CD14-positive monocyte (primary cell): ENCODE data around the gene MAGEF1. TPM values are rescaled to one million over a fixed set of nuclear protein-coding genes. Genes with fewer than 3 reads are reported as not detected.
A peak's percentile ranks its signal among the peaks of the same experiment; 100 is the strongest.

ENCODE experiments used
- DNase-seq, 3 donors: peaks; one replicate each; pipeline ENCODE4 v3.0.0-alpha.2; 2011 to 2022
- H2AFZ ChIP-seq: 2 replicates; pipeline ENCODE4 v1.6.0; 2012; ENCODE audit warnings: mild to moderate bottlenecking, low read depth, low read length, inconsistent platforms; ENCODE audit not compliant: insufficient read depth, poor library complexity, severe bottlenecking
- H3K27ac ChIP-seq, 2 donors: 1 replicate in 1 of 2; 2 replicates in 1 of 2; pipeline ENCODE4 v1.5.1; 2012 to 2013; ENCODE audit warnings: low read length in 2 of 2, control low read depth in 1 of 2, inconsistent platforms in 1 of 2, low read depth in 1 of 2, mild to moderate bottlenecking in 1 of 2
- H3K27me3 ChIP-seq, 2 donors: one replicate each; pipeline versions ENCODE4 v1.6.0 to v1.6.1; 2011 to 2013; ENCODE audit warnings: low read length in 2 of 2; ENCODE audit not compliant: control insufficient read depth in 2 of 2, insufficient read depth in 2 of 2
- H3K36me3 ChIP-seq, 2 donors: replicated peaks in 1 of 2; 1 replicate in 1 of 2; 2 replicates in 1 of 2; pipeline versions ENCODE4 v1.5.1 to v1.6.1; 2012 to 2013; ENCODE audit warnings: low read length in 2 of 2, control low read depth in 1 of 2, inconsistent platforms in 1 of 2, mild to moderate bottlenecking in 1 of 2; ENCODE audit not compliant: insufficient read depth in 2 of 2, control insufficient read depth in 1 of 2
- H3K4me1 ChIP-seq, 2 donors: 1 replicate in 1 of 2; 2 replicates in 1 of 2; pipeline versions ENCODE4 v1.5.1 to v1.6.1; 2012 to 2013; ENCODE audit warnings: low read length in 2 of 2, control low read depth in 1 of 2, inconsistent platforms in 1 of 2, mild to moderate bottlenecking in 1 of 2, moderate library complexity in 1 of 2; ENCODE audit not compliant: insufficient read depth in 2 of 2, control insufficient read depth in 1 of 2
- H3K4me2 ChIP-seq: replicated peaks from 2 replicates; pipeline ENCODE3; 2012; ENCODE audit warnings: low read length, moderate library complexity, mild to moderate bottlenecking; ENCODE audit not compliant: poor library complexity, severe bottlenecking; ENCODE audit errors: extremely low read depth
- H3K4me3 ChIP-seq, 3 experiments: fragments of 200-600 bp in 1 of 3; sonication (generic) in 1 of 3; replicated peaks in 1 of 3; 1 replicate in 2 of 3; 2 replicates in 1 of 3; pipeline ENCODE4 v1.5.1; 2011 to 2013; ENCODE audit warnings: low read length in 3 of 3, mild to moderate bottlenecking in 3 of 3, control low read depth in 2 of 3, low read depth in 2 of 3, inconsistent platforms in 1 of 3, moderate library complexity in 1 of 3
- H3K79me2 ChIP-seq: 2 replicates; pipeline ENCODE4 v1.6.0; 2012; ENCODE audit warnings: mild to moderate bottlenecking, control low read depth, inconsistent platforms, low read length, moderate library complexity; ENCODE audit not compliant: insufficient read depth
- H3K9ac ChIP-seq: 2 replicates; pipeline ENCODE4 v1.6.0; 2017; ENCODE audit warnings: low read length, mild to moderate bottlenecking; ENCODE audit not compliant: insufficient read depth, poor library complexity, severe bottlenecking
- H3K9me3 ChIP-seq, 2 donors: replicated peaks in 1 of 2; 1 replicate in 1 of 2; 2 replicates in 1 of 2; pipeline versions ENCODE4 v1.5.1 to v1.6.1; 2012 to 2013; ENCODE audit warnings: low read length in 2 of 2, control low read depth in 1 of 2; ENCODE audit not compliant: control insufficient read depth in 1 of 2, insufficient read depth in 1 of 2
- H4K20me1 ChIP-seq: 2 replicates; pipeline ENCODE4 v1.6.0; 2012; ENCODE audit warnings: mild to moderate bottlenecking, low read length, control low read depth, moderate library complexity; ENCODE audit not compliant: insufficient read depth
- H3K27ac Mint-ChIP-seq, 7 donors: one replicate each; pipeline ENCODE4 v1.8.0; 2020; ENCODE audit warnings: mild to moderate bottlenecking in 7 of 7, mixed read lengths in 7 of 7, moderate library complexity in 6 of 7, inconsistent platforms in 2 of 7
- H3K27me3 Mint-ChIP-seq, 3 donors: one replicate each; pipeline ENCODE4 v1.8.0; 2021 to 2022; ENCODE audit warnings: low read depth in 3 of 3, mild to moderate bottlenecking in 3 of 3, mixed read lengths in 3 of 3, moderate library complexity in 3 of 3, inconsistent platforms in 1 of 3
- H3K36me3 Mint-ChIP-seq, 2 donors: one replicate each; pipeline ENCODE4 v1.8.0; 2020; ENCODE audit warnings: mixed read lengths in 2 of 2, inconsistent platforms in 1 of 2, mild to moderate bottlenecking in 1 of 2
- H3K4me1 Mint-ChIP-seq: one replicate; pipeline ENCODE4 v1.8.0; 2020; ENCODE audit warnings: mild to moderate bottlenecking, mixed read lengths
- H3K4me3 Mint-ChIP-seq, 2 donors: one replicate each; pipeline ENCODE4 v1.8.0; 2020; ENCODE audit warnings: mild to moderate bottlenecking in 2 of 2, mixed read lengths in 2 of 2, moderate library complexity in 1 of 2
- H3K9me3 Mint-ChIP-seq, 7 donors: one replicate each; pipeline ENCODE4 v1.8.0; 2020 to 2022; ENCODE audit warnings: mixed read lengths in 7 of 7, mild to moderate bottlenecking in 6 of 7, moderate library complexity in 6 of 7, inconsistent platforms in 2 of 7
- CTCF ChIP-seq: fragments of 200-600 bp; IDR thresholded peaks from one replicate; pipeline ENCODE4 v1.8.0; 2022; ENCODE audit warnings: antibody characterized with exemption, mild to moderate bottlenecking
- WGBS: methylation state at CpG from one replicate; pipeline ENCODE4 v1.1.5; 2013; ENCODE audit warnings: missing lambda C conversion rate; ENCODE audit not compliant: insufficient coverage; 5-methylcytosine and 5-hydroxymethylcytosine counted together
- intact Hi-C, 2 donors: fragments of 100-400 bp; cut with micrococcal nuclease; formaldehyde crosslinking; loops; one replicate each; pipeline versions ENCODE4 v1.15.0 to v1.15.1; 2023
- polyA plus RNA-seq, 3 donors: library from polyadenylated mRNA; depleted of rRNA in 1 of 3; unstranded in 2 of 3; stranded (reverse) in 1 of 3; fragments of 300-500 nt in 2 of 3; fragments of >200 nt in 1 of 3; fragmentation: Illumina TruSeq in 2 of 3; gene quantifications; 1 replicate in 2 of 3; 2 replicates in 1 of 3; pipeline ENCODE4 v1.2.3, GENCODE V29; 2012 to 2021

MAGEF1 gene
- polyA plus RNA-seq, 3 donors = 1.7 to 14.8 (median 12.2) TPM

- no peak for DNase-seq
- no peak overlapping the region for H3K9ac ChIP-seq
- no peaks in the 10 kb centered on the region for H3K36me3 ChIP-seq
- no peaks in the 10 kb centered on the region for H3K9me3 ChIP-seq
- H3K27ac Mint-ChIP-seq = peak overlapping the region in 1 of 7 donors; percentile 82
- H2AFZ ChIP-seq = peak overlapping the region; percentile 31
- TF ChIP-seq CTCF = no peak
- no peak overlapping the region for H3K4me3 Mint-ChIP-seq
- H3K4me3 ChIP-seq = no peak overlapping the region
- peaks cover 0 to 1% of the 10 kb centered on the region in 2 donors for H3K36me3 Mint-ChIP-seq
- no peaks in the 10 kb centered on the region for H3K27me3 ChIP-seq
- WGBS = 19% methylated on average over 5 of the region's 6 CpGs
- peaks cover 33% of the 10 kb centered on the region for H3K4me1 Mint-ChIP-seq
- intact Hi-C loops = no loop called here
- H3K27ac ChIP-seq = no peak overlapping the region
- H3K27me3 Mint-ChIP-seq = peaks cover 4 to 10% (median 4%) of the 10 kb centered on the region in 3 donors
- no peaks in the 10 kb centered on the region for H4K20me1 ChIP-seq
- H3K9me3 Mint-ChIP-seq = no peaks in the 10 kb centered on the region
- H3K4me2 ChIP-seq = no peak overlapping the region
- H3K4me1 ChIP-seq = peaks cover 18% of the 10 kb centered on the region in 2 donors
- H3K79me2 ChIP-seq = no peaks in the 10 kb centered on the region
Observed at GRCh38 chr3:184660931-184661330, 50.9 kb downstream of the MAGEF1 start.

Other genes with a start within 250 kb of the MAGEF1 start
- 1 to 10 TPM in 1 of 3 donors, under 1 TPM in 2; 0.71 to 1.2 (median 0.80) TPM for gene EPHB3, start 150.3 kb downstream of the MAGEF1 start, polyA plus RNA-seq
- gene VPS8, start 100.1 kb upstream of the MAGEF1 start, polyA plus RNA-seq = 10 to 100 TPM; 22.0 to 42.3 (median 29.2) TPM